Activated CD8-positive, alpha-beta memory T cell treated with anti-CD3 and anti-CD28 coated beads, Interleukin-2, amount 50 U/mL, for 1 hour (primary cell): ENCODE results near the gene HDAC9.

ENCODE experiments used
- DNase-seq: peaks from one replicate; pipeline ENCODE4 v3.0.0-alpha.2; 2020; ENCODE audit errors: extremely low read depth

HDAC9 gene

GRCh38 chr7:18526368-18526878, 30.9 kb downstream of the HDAC9 start:
- no peak for DNase-seq

- no peak for DNase-seq
These were observed 33.7 kb downstream of the HDAC9 start for GRCh38 chr7:18529239-18529638.

- DNase-seq = no peak
These were observed 35.0 kb downstream of the HDAC9 start for GRCh38 chr7:18530224-18531179.

GRCh38 chr7:18531539-18531938, 36.0 kb downstream of the HDAC9 start:
- DNase-seq = no peak

- DNase-seq = no peak
These were observed 37.3 kb downstream of the HDAC9 start for GRCh38 chr7:18532813-18533212.

- DNase-seq = no peak
These were observed 38.9 kb downstream of the HDAC9 start for GRCh38 chr7:18534481-18534880.

GRCh38 chr7:18535810-18536415, 40.4 kb downstream of the HDAC9 start:
- DNase-seq = no peak

- no peak for DNase-seq
These were observed 40.9 kb downstream of the HDAC9 start for GRCh38 chr7:18536486-18536885.

- DNase-seq = no peak
These were observed 43.2 kb downstream of the HDAC9 start for GRCh38 chr7:18538554-18539250.

GRCh38 chr7:18540396-18540795, 44.8 kb downstream of the HDAC9 start:
- DNase-seq = no peak

GRCh38 chr7:18541181-18541870, 45.8 kb downstream of the HDAC9 start:
- no peak for DNase-seq

- no peak for DNase-seq
These were observed 46.3 kb downstream of the HDAC9 start for GRCh38 chr7:18541871-18542212.

- DNase-seq = no peak
These were observed 51.0 kb downstream of the HDAC9 start for GRCh38 chr7:18546576-18546975.

GRCh38 chr7:18547509-18548187, 52.1 kb downstream of the HDAC9 start:
- DNase-seq = no peak

- DNase-seq = no peak
These were observed 53.0 kb downstream of the HDAC9 start for GRCh38 chr7:18548534-18548933.

GRCh38 chr7:18550574-18550973, 55.0 kb downstream of the HDAC9 start:
- DNase-seq = no peak

GRCh38 chr7:18552316-18552916, 56.9 kb downstream of the HDAC9 start:
- DNase-seq = no peak

- no peak for DNase-seq
These were observed 57.5 kb downstream of the HDAC9 start for GRCh38 chr7:18552943-18553604.

GRCh38 chr7:18553605-18554003, 58.1 kb downstream of the HDAC9 start:
- no peak for DNase-seq

GRCh38 chr7:18555120-18555519, 59.6 kb downstream of the HDAC9 start:
- no peak for DNase-seq
